Lung (tissue), 12 donors: Measurements from ENCODE around the gene PALD1. TPM values are rescaled to one million over a fixed set of nuclear protein-coding genes. Genes with fewer than 3 reads are reported as not detected.

Experiments used
- ATAC-seq: fragments of 200-7000 bp; cut with Tn5 transposase; one replicate; pipeline ENCODE4 v1.9.1; 2020; ENCODE audit warnings: moderate number of reproducible peaks; ENCODE audit not compliant: insufficient read depth, low FRiP score
- DNase-seq, 3 donors: peaks; one replicate each; pipeline ENCODE4 v3.0.0-alpha.2; 2013 to 2017
- H3K27ac ChIP-seq, 2 donors: one replicate each; pipeline ENCODE4 v1.5.1; 2013; ENCODE audit warnings: mild to moderate bottlenecking in 2 of 2, moderate library complexity in 2 of 2, control low read depth in 1 of 2, inconsistent platforms in 1 of 2, low read depth in 1 of 2, low read length in 1 of 2
- H3K27me3 ChIP-seq, 3 donors: one replicate each; pipeline ENCODE4 v1.5.1; 2013; ENCODE audit warnings: low read length in 2 of 3; ENCODE audit not compliant: control insufficient read depth in 3 of 3, insufficient read depth in 3 of 3
- H3K36me3 ChIP-seq, 4 donors: one replicate each; pipeline ENCODE4 v1.5.1; 2013; ENCODE audit warnings: low read length in 4 of 4, mild to moderate bottlenecking in 1 of 4, moderate library complexity in 1 of 4; ENCODE audit not compliant: control insufficient read depth in 4 of 4, insufficient read depth in 4 of 4
- H3K4me1 ChIP-seq, 5 donors: one replicate each; pipeline ENCODE4 v1.5.1; 2013; ENCODE audit warnings: low read length in 5 of 5, mild to moderate bottlenecking in 2 of 5, moderate library complexity in 1 of 5; ENCODE audit not compliant: control insufficient read depth in 5 of 5, insufficient read depth in 5 of 5
- H3K4me3 ChIP-seq: one replicate; pipeline ENCODE4 v1.5.1; 2013; ENCODE audit warnings: mild to moderate bottlenecking, control low read depth, moderate library complexity
- H3K9ac ChIP-seq, 2 donors: one replicate each; pipeline ENCODE4 v1.5.1; 2013; ENCODE audit warnings: low read length in 2 of 2, control low read depth in 1 of 2; ENCODE audit not compliant: insufficient read depth in 1 of 2
- H3K9me3 ChIP-seq, 4 donors: one replicate each; pipeline ENCODE4 v1.5.1; 2013; ENCODE audit warnings: low read length in 3 of 4, mild to moderate bottlenecking in 1 of 4, moderate library complexity in 1 of 4; ENCODE audit not compliant: control insufficient read depth in 4 of 4, insufficient read depth in 3 of 4
- WGBS, 2 donors: extraction: QIAGEN DNeasy Blood & Tissue Kit; methylation state at CpG; one replicate each; pipeline ENCODE4 v1.1.7; 2013; 5-methylcytosine and 5-hydroxymethylcytosine counted together
- polyA plus RNA-seq, 2 donors: library from polyadenylated mRNA; stranded (reverse); fragments of 200-250 nt; gene quantifications; one replicate each; pipeline ENCODE4 v1.2.1, GENCODE V29; 2013
- total RNA-seq, 2 donors: library from RNA; depleted of rRNA in 1 of 2; stranded (reverse); fragments of >200 nt in 1 of 2; gene quantifications; one replicate each; pipeline ENCODE4 v1.2.1, GENCODE V29; 2014 to 2021
- TF ChIP-seq, protein P1 (sequence below): IDR thresholded peaks from 2 replicates; pipeline ENCODE4 v1.5.1; 2012; ENCODE audit warnings: mild to moderate bottlenecking; ENCODE audit errors: control extremely low read depth, extremely low read depth
- donor health status: control.
- donor health status: control.
- donor health status: Bipolar disorder and iron deficiency.
- donor health status: healthy.
- donor health status: DM: yes; HTN: yes; CAD: no.

PALD1 gene
- total and polyA plus RNA-seq, 4 donors: 10.5 to 19.7 (median 15.6) TPM

DNA sequence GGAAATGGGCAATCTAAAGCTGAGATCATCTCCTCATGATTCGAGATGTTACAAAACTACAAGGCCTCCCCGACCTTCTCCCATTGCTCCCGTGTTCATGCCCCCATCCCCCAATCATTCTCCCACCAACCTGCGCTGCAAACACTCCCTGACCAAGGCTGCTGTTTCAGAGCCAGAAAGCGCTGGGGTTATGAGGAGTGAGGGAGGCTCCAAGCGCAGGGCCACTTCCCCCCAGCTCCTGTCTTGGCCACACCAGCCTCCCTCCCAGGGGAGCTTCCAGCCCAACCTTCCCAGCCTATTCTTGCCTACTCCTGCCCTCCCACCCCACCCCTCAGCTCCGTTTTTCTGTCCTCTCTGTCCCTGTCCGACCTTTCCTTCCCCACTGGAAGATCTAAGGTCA, 22.4 kb upstream of the PALD1 start:
- Histone ChIP-seq H3K27me3 (peaks cover 0 to 17% (median 0%) of the 10 kb centered on the region in 3 donors), H3K9ac (no peak overlapping the region), H3K4me1 (peaks cover 0 to 14% (median 3%) of the 10 kb centered on the region in 5 donors), H3K4me3 (no peak overlapping the region), H3K27ac (no peak overlapping the region), H3K9me3 (no peaks in the 10 kb centered on the region), H3K36me3 (no peaks in the 10 kb centered on the region)
- ATAC-seq: no peak
- no peak for DNase-seq
- TF ChIP-seq, protein P1, sequence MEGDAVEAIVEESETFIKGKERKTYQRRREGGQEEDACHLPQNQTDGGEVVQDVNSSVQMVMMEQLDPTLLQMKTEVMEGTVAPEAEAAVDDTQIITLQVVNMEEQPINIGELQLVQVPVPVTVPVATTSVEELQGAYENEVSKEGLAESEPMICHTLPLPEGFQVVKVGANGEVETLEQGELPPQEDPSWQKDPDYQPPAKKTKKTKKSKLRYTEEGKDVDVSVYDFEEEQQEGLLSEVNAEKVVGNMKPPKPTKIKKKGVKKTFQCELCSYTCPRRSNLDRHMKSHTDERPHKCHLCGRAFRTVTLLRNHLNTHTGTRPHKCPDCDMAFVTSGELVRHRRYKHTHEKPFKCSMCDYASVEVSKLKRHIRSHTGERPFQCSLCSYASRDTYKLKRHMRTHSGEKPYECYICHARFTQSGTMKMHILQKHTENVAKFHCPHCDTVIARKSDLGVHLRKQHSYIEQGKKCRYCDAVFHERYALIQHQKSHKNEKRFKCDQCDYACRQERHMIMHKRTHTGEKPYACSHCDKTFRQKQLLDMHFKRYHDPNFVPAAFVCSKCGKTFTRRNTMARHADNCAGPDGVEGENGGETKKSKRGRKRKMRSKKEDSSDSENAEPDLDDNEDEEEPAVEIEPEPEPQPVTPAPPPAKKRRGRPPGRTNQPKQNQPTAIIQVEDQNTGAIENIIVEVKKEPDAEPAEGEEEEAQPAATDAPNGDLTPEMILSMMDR: no peak
- WGBS, 2 donors: 69 to 71% methylated on average over 8 of the region's 8 CpGs

DNA sequence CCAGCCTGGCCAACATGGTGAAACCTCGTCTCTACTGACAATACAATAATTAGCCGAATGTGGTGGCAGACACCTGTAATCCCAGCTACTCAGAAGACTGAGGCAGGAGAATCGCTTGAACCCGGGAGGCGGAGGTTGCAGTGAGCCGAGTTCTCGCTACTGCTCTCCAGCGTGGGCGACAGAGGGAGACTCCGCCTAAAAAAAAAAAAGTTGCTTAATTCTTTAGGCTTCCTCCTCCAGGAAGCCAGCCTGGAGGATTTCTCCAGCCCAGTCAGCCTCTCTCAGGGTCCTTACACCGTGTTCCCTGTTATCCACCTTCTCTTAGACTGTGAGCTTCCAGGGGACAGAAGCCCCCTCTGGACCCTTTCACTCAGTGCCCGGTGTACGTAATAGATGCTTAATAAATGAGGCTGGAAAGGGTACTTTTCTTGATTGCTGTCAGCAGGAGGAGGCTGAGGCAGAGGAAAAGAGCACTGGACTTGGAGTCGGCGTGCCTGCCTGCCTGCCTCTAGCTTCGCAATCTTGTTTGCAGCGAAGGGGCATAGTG, 20.7 kb upstream of the PALD1 start:
- Histone ChIP-seq H3K27me3 (peaks cover 0 to 17% (median 0%) of the 10 kb centered on the region in 3 donors), H3K9me3 (no peaks in the 10 kb centered on the region), H3K4me1 (peaks cover 0 to 24% (median 3%) of the 10 kb centered on the region in 5 donors), H3K36me3 (no peaks in the 10 kb centered on the region), H3K4me3 (no peak overlapping the region), H3K27ac (peak overlapping the region; percentile 32 to 83), H3K9ac (no peak overlapping the region)
- ATAC-seq (no peak), DNase-seq (no peak)
- WGBS, 2 donors: 48 to 50% methylated on average over 17 of the region's 17 CpGs
- TF ChIP-seq, protein P1: no peak

DNA sequence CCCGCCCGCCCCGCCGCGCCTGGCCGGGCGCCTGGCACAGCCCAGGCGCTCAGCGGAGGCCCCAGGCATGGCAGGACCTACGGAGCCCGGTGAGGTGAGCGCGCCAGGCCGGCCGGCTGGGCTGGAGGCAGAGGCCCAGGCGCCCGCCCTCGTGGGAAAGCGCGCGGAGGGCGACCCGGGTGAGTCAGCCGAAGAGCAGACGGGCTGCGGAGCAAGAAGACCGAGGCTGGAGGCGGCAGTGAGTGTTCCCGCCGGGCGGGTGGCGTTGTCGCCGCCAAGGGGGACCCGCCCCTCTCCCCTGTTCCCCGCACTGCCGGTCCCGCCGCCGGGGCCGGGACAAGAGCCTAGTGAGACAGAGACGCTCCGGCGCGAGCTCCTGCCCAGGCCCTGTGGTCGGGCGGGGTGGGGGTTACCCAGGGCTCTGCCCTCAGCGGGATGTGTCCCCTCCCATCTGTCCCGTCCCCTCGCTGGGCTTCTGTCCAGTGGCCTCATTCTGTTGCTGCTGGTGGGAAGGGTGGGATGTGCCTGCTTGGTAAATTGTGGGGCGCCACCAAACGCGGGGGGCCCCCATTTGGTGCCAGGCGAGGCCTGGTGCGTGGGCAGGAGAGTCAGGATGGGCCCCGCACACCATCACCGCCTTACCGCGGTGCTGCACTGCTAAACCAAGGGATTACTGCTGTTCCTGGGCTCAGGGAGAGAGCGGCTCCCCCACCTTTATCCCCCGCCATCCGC, 20.1 kb upstream of the PALD1 start:
- H3K27me3 ChIP-seq: peaks cover 0 to 17% (median 0%) of the 10 kb centered on the region in 3 donors
- peak overlapping the region; percentile 32 to 83 for H3K27ac ChIP-seq
- WGBS, 2 donors: 8 to 11% methylated on average over 33 to 62 of the region's 62 CpGs
- no peaks in the 10 kb centered on the region for H3K9me3 ChIP-seq
- no peaks in the 10 kb centered on the region for H3K36me3 ChIP-seq
- DNase-seq (peak; percentile 61 to 74 (median 68)), ATAC-seq (peak; percentile 83)
- TF ChIP-seq, protein P1: no peak
- H3K9ac ChIP-seq: no peak overlapping the region
- H3K4me1 ChIP-seq: peaks cover 0 to 25% (median 6%) of the 10 kb centered on the region in 5 donors
- no peak overlapping the region for H3K4me3 ChIP-seq
